HG03378 (cell line): Measurements from ENCODE around the gene ADRA2A.

ENCODE experiments used
- ATAC-seq: cut with Tn5 transposase; IDR thresholded peaks from one replicate; pipeline ENCODE4 v1.9.1; 2021; ENCODE audit warnings: mild to moderate bottlenecking, moderate library complexity; ENCODE audit not compliant: unreplicated experiment

The ADRA2A gene

GRCh38 chr10:111109501-111110242 is 32.8 kb downstream of the ADRA2A start:
- no peak for ATAC-seq

GRCh38 chr10:111110771-111111170 is 33.9 kb downstream of the ADRA2A start:
- ATAC-seq: no peak

GRCh38 chr10:111112333-111112732 is 35.5 kb downstream of the ADRA2A start:
- ATAC-seq: no peak

- no peak for ATAC-seq
Measured at GRCh38 chr10:111113238-111113960, 36.6 kb downstream of the ADRA2A start.

GRCh38 chr10:111113961-111114757 is 37.3 kb downstream of the ADRA2A start:
- ATAC-seq: no peak

GRCh38 chr10:111114758-111115500 is 38.1 kb downstream of the ADRA2A start:
- no peak for ATAC-seq

GRCh38 chr10:111116211-111116610 is 39.4 kb downstream of the ADRA2A start:
- ATAC-seq: no peak

GRCh38 chr10:111116762-111117445 is 40.1 kb downstream of the ADRA2A start:
- ATAC-seq: no peak

GRCh38 chr10:111117528-111118277 is 40.9 kb downstream of the ADRA2A start:
- ATAC-seq: no peak

- no peak for ATAC-seq
Measured at GRCh38 chr10:111118758-111119157, 41.9 kb downstream of the ADRA2A start.

- no peak for ATAC-seq
Measured at GRCh38 chr10:111119637-111120036, 42.8 kb downstream of the ADRA2A start.

- ATAC-seq: no peak
Measured at GRCh38 chr10:111122127-111122526, 45.3 kb downstream of the ADRA2A start.

GRCh38 chr10:111123883-111124282 is 47.1 kb downstream of the ADRA2A start:
- no peak for ATAC-seq

GRCh38 chr10:111125102-111125501 is 48.3 kb downstream of the ADRA2A start:
- no peak for ATAC-seq

GRCh38 chr10:111126077-111126476 is 49.2 kb downstream of the ADRA2A start:
- no peak for ATAC-seq

GRCh38 chr10:111127081-111127848 is 50.4 kb downstream of the ADRA2A start:
- ATAC-seq: no peak

GRCh38 chr10:111128331-111129180 is 51.7 kb downstream of the ADRA2A start:
- no peak for ATAC-seq

- ATAC-seq: no peak
Measured at GRCh38 chr10:111129363-111129762, 52.5 kb downstream of the ADRA2A start.
